SU-DHL-6 (cell line): ENCODE data around the gene RTF2.

ENCODE experiments used
- H2AFZ ChIP-seq: fragments of 200-600 bp; sonication (generic); 2 replicates; pipeline ENCODE4 v1.6.1; 2014; ENCODE audit warnings: low read depth, mild to moderate bottlenecking, moderate library complexity, mixed read lengths, antibody characterized with exemption, low read length; ENCODE audit not compliant: severe bottlenecking
- H3F3A ChIP-seq: fragments of 200-600 bp; shearing (Covaris generic); 2 replicates; pipeline ENCODE4 v1.6.0; 2016; ENCODE audit warnings: antibody characterized with exemption, mild to moderate bottlenecking; ENCODE audit not compliant: insufficient read depth
- H3K27ac ChIP-seq: fragments of 200-600 bp; sonication (generic); 2 replicates; pipeline ENCODE4 v1.5.1; 2016; ENCODE audit warnings: low read depth, mild to moderate bottlenecking, low read length, moderate library complexity, mixed read lengths
- H3K27me3 ChIP-seq: fragments of 200-600 bp; sonication (generic), shearing (Covaris generic); 2 replicates; pipeline ENCODE4 v1.6.0; 2014; ENCODE audit warnings: mild to moderate bottlenecking, low read length
- H3K36me3 ChIP-seq: fragments of 200-600 bp; sonication (generic); 2 replicates; pipeline ENCODE4 v1.6.1; 2014; ENCODE audit warnings: mild to moderate bottlenecking, low read length, mixed read lengths
- H3K4me2 ChIP-seq: fragments of 300-600, 200-600 bp; shearing (Covaris generic), sonication (generic); 2 replicates; pipeline ENCODE4 v1.6.0; 2014; ENCODE audit warnings: low read length, low read depth, mild to moderate bottlenecking; ENCODE audit not compliant: poor library complexity, severe bottlenecking
- H3K4me3 ChIP-seq: fragments of 200-600 bp; sonication (generic); 2 replicates; pipeline ENCODE4 v1.5.1; 2014; ENCODE audit warnings: antibody characterized with exemption, low read length, mild to moderate bottlenecking, mixed read lengths; ENCODE audit not compliant: insufficient read depth, poor library complexity, severe bottlenecking
- H3K79me2 ChIP-seq: fragments of 200-600 bp; sonication (generic); 2 replicates; pipeline ENCODE4 v1.6.1; 2014; ENCODE audit warnings: mild to moderate bottlenecking, low read length, moderate library complexity; ENCODE audit not compliant: insufficient read depth
- H3K9ac ChIP-seq: fragments of 200-600 bp; sonication (generic); 2 replicates; pipeline ENCODE4 v1.7.0; 2014; ENCODE audit warnings: mild to moderate bottlenecking, low read length
- H3K9me2 ChIP-seq: fragments of 200-600 bp; sonication (generic); replicated peaks from 2 replicates; pipeline ENCODE4 v1.6.1; 2014; ENCODE audit warnings: low read length; ENCODE audit not compliant: insufficient read depth
- H3K9me3 ChIP-seq: fragments of 200-600 bp; sonication (generic); 2 replicates; pipeline ENCODE4 v1.6.1; 2014; ENCODE audit warnings: low read length, mixed read lengths; ENCODE audit not compliant: insufficient read depth
- H4K20me1 ChIP-seq: fragments of 200-600 bp; sonication (generic); 2 replicates; pipeline ENCODE4 v1.6.1; 2014; ENCODE audit warnings: low read depth, mild to moderate bottlenecking, antibody characterized with exemption, low read length, moderate library complexity, mixed read lengths
- EZH2phosphoT487 ChIP-seq: fragments of 200-600 bp; sonication (generic), shearing (Covaris generic); conservative IDR thresholded peaks from 2 replicates; pipeline ENCODE4 v1.6.1; 2018; ENCODE audit warnings: mild to moderate bottlenecking, antibody characterized with exemption, low read length, moderate library complexity, mixed read lengths
- TF ChIP-seq, protein P1 (sequence below): fragments of 200-600 bp; sonication (generic); IDR thresholded peaks from one replicate; pipeline ENCODE4 v1.5.1; 2017; ENCODE audit warnings: antibody characterized with exemption, mild to moderate bottlenecking, low read length, moderate library complexity; ENCODE audit not compliant: insufficient read depth, poor library complexity, severe bottlenecking

The RTF2 gene

GRCh38 chr20:56442389-56443365 lies 25.8 kb upstream of the RTF2 start:
- Histone ChIP-seq H4K20me1 (no peaks in the 10 kb centered on the region), H3K27ac (no peak overlapping the region), H3K4me3 (no peak overlapping the region), H3K36me3 (no peaks in the 10 kb centered on the region), H2AFZ (no peak overlapping the region), H3F3A (no peaks in the 10 kb centered on the region), H3K79me2 (no peaks in the 10 kb centered on the region), H3K9me3 (no peaks in the 10 kb centered on the region), H3K4me2 (no peak overlapping the region), H3K9ac (no peak overlapping the region), H3K9me2 (no peaks in the 10 kb centered on the region), H3K27me3 (no peaks in the 10 kb centered on the region)
- TF ChIP-seq, protein P1, sequence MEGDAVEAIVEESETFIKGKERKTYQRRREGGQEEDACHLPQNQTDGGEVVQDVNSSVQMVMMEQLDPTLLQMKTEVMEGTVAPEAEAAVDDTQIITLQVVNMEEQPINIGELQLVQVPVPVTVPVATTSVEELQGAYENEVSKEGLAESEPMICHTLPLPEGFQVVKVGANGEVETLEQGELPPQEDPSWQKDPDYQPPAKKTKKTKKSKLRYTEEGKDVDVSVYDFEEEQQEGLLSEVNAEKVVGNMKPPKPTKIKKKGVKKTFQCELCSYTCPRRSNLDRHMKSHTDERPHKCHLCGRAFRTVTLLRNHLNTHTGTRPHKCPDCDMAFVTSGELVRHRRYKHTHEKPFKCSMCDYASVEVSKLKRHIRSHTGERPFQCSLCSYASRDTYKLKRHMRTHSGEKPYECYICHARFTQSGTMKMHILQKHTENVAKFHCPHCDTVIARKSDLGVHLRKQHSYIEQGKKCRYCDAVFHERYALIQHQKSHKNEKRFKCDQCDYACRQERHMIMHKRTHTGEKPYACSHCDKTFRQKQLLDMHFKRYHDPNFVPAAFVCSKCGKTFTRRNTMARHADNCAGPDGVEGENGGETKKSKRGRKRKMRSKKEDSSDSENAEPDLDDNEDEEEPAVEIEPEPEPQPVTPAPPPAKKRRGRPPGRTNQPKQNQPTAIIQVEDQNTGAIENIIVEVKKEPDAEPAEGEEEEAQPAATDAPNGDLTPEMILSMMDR, result no peak
- TF ChIP-seq EZH2phosphoT487, result no peak

GRCh38 chr20:56443654-56444540 lies 24.5 kb upstream of the RTF2 start:
- Histone ChIP-seq H3K27me3 (no peaks in the 10 kb centered on the region), H3F3A (no peaks in the 10 kb centered on the region), H2AFZ (no peak overlapping the region), H3K36me3 (no peaks in the 10 kb centered on the region), H4K20me1 (no peaks in the 10 kb centered on the region), H3K27ac (no peak overlapping the region), H3K79me2 (no peaks in the 10 kb centered on the region), H3K9me2 (no peaks in the 10 kb centered on the region), H3K9me3 (no peaks in the 10 kb centered on the region), H3K9ac (no peak overlapping the region), H3K4me2 (no peak overlapping the region), H3K4me3 (no peak overlapping the region)
- no peak for TF ChIP-seq EZH2phosphoT487
- TF ChIP-seq, protein P1, result no peak

- Histone ChIP-seq H4K20me1 (no peaks in the 10 kb centered on the region), H3K4me2 (no peak overlapping the region), H3K79me2 (no peaks in the 10 kb centered on the region), H3K4me3 (no peak overlapping the region), H3K9me3 (no peaks in the 10 kb centered on the region), H3K36me3 (no peaks in the 10 kb centered on the region), H3K9me2 (no peaks in the 10 kb centered on the region), H3F3A (no peaks in the 10 kb centered on the region), H3K27ac (no peak overlapping the region), H3K27me3 (no peaks in the 10 kb centered on the region), H2AFZ (no peak overlapping the region), H3K9ac (no peak overlapping the region)
- no peak for TF ChIP-seq EZH2phosphoT487
- TF ChIP-seq, protein P1, result no peak
Measured at GRCh38 chr20:56445130-56445529, 23.3 kb upstream of the RTF2 start.
